GM12892 (cell line): ENCODE data around the gene QSER1.

Experiments used
- POLR2A ChIP-seq: IDR thresholded peaks from 2 replicates; pipeline ENCODE4 v1.6.1; 2011; ENCODE audit warnings: low read depth, low read length, control low read depth
- POLR2AphosphoS5 ChIP-seq: IDR thresholded peaks from 2 replicates; pipeline ENCODE4 v1.6.1; 2011; ENCODE audit warnings: low read depth, low read length, control low read depth

- TF ChIP-seq POLR2A, result no peak
- no peak for TF ChIP-seq POLR2AphosphoS5
Observed at GRCh38 chr11:32982626-32983025, 90.0 kb downstream of the QSER1 start.
